SJCRH30 (cell line): ENCODE measurements around the gene KRTAP10-5. TPM values are rescaled to one million over a fixed set of nuclear protein-coding genes. Genes with fewer than 3 reads are reported as not detected.

ENCODE experiments used
- DNase-seq, 2 experiments: peaks; one replicate each; pipeline ENCODE4 v3.0.0-alpha.2; 2015 to 2020
- H3K27ac ChIP-seq: fragments of 250-450 bp; sonication (Bioruptor Pico); 2 replicates; pipeline ENCODE4 v1.5.1; 2020; ENCODE audit warnings: mild to moderate bottlenecking, moderate library complexity
- H3K27me3 ChIP-seq: fragments of 250-450 bp; sonication (Bioruptor Pico); 2 replicates; pipeline ENCODE4 v1.5.1; 2020; ENCODE audit warnings: mild to moderate bottlenecking, moderate library complexity
- H3K36me3 ChIP-seq: fragments of 250-450 bp; sonication (Bioruptor Pico); 2 replicates; pipeline ENCODE4 v1.5.1; 2020; ENCODE audit warnings: mild to moderate bottlenecking, moderate library complexity
- H3K4me1 ChIP-seq: fragments of 250-450 bp; sonication (Bioruptor Pico); 2 replicates; pipeline ENCODE4 v1.5.1; 2020; ENCODE audit warnings: mild to moderate bottlenecking, moderate library complexity
- H3K4me3 ChIP-seq: fragments of 250-450 bp; sonication (Bioruptor Pico); 2 replicates; pipeline ENCODE4 v1.5.1; 2020; ENCODE audit warnings: mild to moderate bottlenecking, moderate library complexity
- H3K9me3 ChIP-seq: fragments of 250-450 bp; sonication (Bioruptor Pico); replicated peaks from 2 replicates; pipeline ENCODE4 v1.5.1; 2020; ENCODE audit warnings: mild to moderate bottlenecking, moderate library complexity
- total RNA-seq: library from RNA; depleted of rRNA; stranded (reverse); fragments of >200 nt; shearing (Covaris generic); gene quantifications from 2 replicates; pipeline ENCODE4 v1.2.3, GENCODE V29; 2014

The KRTAP10-5 gene
- total RNA-seq, 1 experiment from 2014 or later = not detected

DNA sequence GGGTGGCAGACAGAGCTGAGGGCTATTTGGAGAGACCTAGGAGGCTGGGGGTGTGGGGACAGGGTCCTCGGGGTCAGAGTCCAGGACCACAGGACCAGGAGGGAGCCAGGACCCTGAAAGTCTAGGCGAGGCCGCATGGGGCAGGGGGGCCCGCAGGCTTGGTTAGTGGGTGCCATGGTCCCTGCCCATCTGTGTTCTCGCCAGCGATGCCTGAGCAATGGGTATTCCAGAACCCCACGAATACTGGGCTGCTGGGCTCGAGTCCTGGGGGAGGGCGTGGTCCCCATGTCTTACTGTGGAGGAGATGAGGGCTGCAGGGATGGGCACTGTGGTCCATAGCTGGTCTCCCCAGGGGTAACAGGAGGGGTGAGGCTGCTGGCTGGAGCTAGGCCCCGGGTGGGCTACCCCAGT, 9.9 kb upstream of the KRTAP10-5 start:
- Histone ChIP-seq H3K4me1 (peaks cover 6% of the 10 kb centered on the region), H3K27me3 (no peaks in the 10 kb centered on the region), H3K27ac (no peak overlapping the region), H3K36me3 (no peaks in the 10 kb centered on the region), H3K4me3 (no peak overlapping the region), H3K9me3 (no peaks in the 10 kb centered on the region)
- no peak for DNase-seq

- Histone ChIP-seq H3K27me3 (no peaks in the 10 kb centered on the region), H3K27ac (no peak overlapping the region), H3K4me1 (peaks cover 6% of the 10 kb centered on the region), H3K36me3 (no peaks in the 10 kb centered on the region), H3K4me3 (no peak overlapping the region), H3K9me3 (no peaks in the 10 kb centered on the region)
- no peak for DNase-seq
Observed at GRCh38 chr21:44589586-44590305, 9.3 kb upstream of the KRTAP10-5 start.

GRCh38 chr21:44589094-44589493, 8.7 kb upstream of the KRTAP10-5 start:
- Histone ChIP-seq H3K36me3 (no peaks in the 10 kb centered on the region), H3K4me3 (no peak overlapping the region), H3K27ac (no peak overlapping the region), H3K9me3 (no peaks in the 10 kb centered on the region), H3K27me3 (no peaks in the 10 kb centered on the region), H3K4me1 (peaks cover 6% of the 10 kb centered on the region)
- DNase-seq = no peak

DNA sequence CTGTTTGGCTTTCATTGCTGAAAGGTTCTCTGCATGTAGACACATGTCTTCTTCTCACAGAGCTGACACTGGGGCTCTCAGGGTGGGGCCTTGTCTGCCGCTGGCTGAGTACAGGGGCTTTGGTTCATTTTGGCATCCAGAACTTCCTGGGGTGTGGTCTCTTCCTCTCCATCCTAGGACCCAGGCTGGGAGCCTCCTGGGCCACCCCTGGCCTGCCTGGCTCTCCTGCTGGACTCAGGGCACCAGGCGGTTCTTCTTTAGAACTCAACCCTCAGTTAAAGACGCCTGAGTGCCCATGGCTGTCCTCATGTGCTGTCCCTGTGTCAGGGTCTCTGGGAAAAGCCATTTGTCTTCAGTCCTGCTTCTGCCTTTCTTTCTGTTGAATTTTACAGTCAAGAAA, 5.5 kb upstream of the KRTAP10-5 start:
- no peak for DNase-seq
- H3K9me3 ChIP-seq = no peaks in the 10 kb centered on the region
- H3K27me3 ChIP-seq = no peaks in the 10 kb centered on the region
- no peak overlapping the region for H3K4me3 ChIP-seq
- no peaks in the 10 kb centered on the region for H3K36me3 ChIP-seq
- no peaks in the 10 kb centered on the region for H3K4me1 ChIP-seq
- H3K27ac ChIP-seq = no peak overlapping the region

GRCh38 chr21:44583800-44584147, 3.4 kb upstream of the KRTAP10-5 start:
- Histone ChIP-seq H3K36me3 (no peaks in the 10 kb centered on the region), H3K27ac (no peak overlapping the region), H3K4me3 (no peak overlapping the region), H3K27me3 (no peaks in the 10 kb centered on the region), H3K9me3 (no peaks in the 10 kb centered on the region), H3K4me1 (no peaks in the 10 kb centered on the region)
- no peak for DNase-seq

GRCh38 chr21:44583089-44583799, 2.8 kb upstream of the KRTAP10-5 start:
- no peaks in the 10 kb centered on the region for H3K27me3 ChIP-seq
- no peaks in the 10 kb centered on the region for H3K36me3 ChIP-seq
- no peak overlapping the region for H3K4me3 ChIP-seq
- H3K27ac ChIP-seq = no peak overlapping the region
- no peaks in the 10 kb centered on the region for H3K9me3 ChIP-seq
- no peak for DNase-seq
- H3K4me1 ChIP-seq = no peaks in the 10 kb centered on the region

DNA sequence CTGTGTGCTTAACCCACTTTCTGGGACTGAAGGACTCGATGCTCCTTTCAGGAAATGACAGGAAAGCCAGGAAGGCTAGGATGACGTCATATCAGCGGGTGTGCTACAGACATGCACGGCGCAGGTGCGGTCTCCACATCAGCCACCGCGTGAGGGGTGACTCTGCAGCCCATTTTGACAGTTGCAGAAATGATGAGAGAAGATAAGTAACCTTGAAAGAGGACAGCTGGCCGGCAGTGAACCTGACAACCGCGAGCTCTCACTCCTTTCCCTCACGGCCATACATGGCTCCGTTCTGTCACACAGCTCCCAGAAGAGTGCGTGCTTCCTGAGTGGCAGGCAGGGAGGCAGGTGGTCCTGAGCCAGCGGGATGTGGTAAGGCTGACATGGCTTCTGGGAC, 1.7 kb upstream of the KRTAP10-5 start:
- Histone ChIP-seq H3K36me3 (no peaks in the 10 kb centered on the region), H3K4me3 (no peak overlapping the region), H3K27ac (no peak overlapping the region), H3K27me3 (no peaks in the 10 kb centered on the region), H3K9me3 (0 out of 2 replicates have a peak, but pooled peaks cover 1% of the 10 kb centered on the region), H3K4me1 (no peaks in the 10 kb centered on the region)
- no peak for DNase-seq

DNA sequence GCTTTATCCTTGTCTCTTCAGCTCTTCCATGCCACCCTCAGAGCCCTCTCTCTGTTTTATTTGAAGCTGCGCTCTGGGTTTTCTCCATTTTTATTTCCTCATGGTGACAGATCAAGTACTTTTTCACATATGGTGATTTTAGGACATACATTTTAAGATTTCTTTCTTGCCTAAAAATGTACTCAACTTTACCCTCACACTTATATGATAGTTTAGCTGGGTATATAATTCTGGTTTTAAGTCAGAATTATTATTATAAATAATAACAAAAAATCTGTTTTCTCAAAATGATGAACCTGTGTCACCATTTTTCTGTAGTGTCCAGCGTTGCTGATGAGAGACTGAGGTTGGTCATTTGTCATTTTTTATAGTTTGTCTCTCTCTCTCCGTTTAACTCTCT, 754 bp upstream of the KRTAP10-5 start:
- DNase-seq = no peak
- H3K9me3 ChIP-seq = 0 out of 2 replicates have a peak, but pooled peaks cover 4% of the 10 kb centered on the region
- H3K4me1 ChIP-seq = no peaks in the 10 kb centered on the region
- H3K36me3 ChIP-seq = no peaks in the 10 kb centered on the region
- H3K27me3 ChIP-seq = no peaks in the 10 kb centered on the region
- H3K27ac ChIP-seq = no peak overlapping the region
- H3K4me3 ChIP-seq = no peak overlapping the region

DNA sequence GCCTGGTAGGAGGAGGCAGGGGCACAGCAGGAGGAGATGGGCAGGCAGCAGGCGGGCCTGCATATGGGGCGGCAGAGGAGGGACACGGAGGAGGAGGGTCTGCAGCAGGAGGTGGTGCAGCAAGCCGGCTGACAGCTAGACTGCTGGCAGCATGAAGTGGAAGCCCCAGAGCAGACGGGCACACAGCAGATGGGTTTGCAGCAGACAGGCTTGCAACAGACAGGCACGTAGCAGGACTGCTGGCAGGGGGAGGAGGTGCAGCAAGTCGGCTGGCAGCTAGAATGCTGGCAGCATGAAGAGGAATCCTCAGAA, 615 bp downstream of the KRTAP10-5 start:
- Histone ChIP-seq H3K4me1 (no peaks in the 10 kb centered on the region), H3K36me3 (no peaks in the 10 kb centered on the region), H3K4me3 (no peak overlapping the region), H3K9me3 (0 out of 2 replicates have a peak, but pooled peaks cover 4% of the 10 kb centered on the region), H3K27me3 (no peaks in the 10 kb centered on the region), H3K27ac (no peak overlapping the region)
- DNase-seq = no peak

- no peaks in the 10 kb centered on the region for H3K36me3 ChIP-seq
- no peaks in the 10 kb centered on the region for H3K27me3 ChIP-seq
- no peak overlapping the region for H3K27ac ChIP-seq
- no peak for DNase-seq
- H3K9me3 ChIP-seq = 0 out of 2 replicates have a peak, but pooled peaks cover 4% of the 10 kb centered on the region
- H3K4me3 ChIP-seq = no peak overlapping the region
- no peaks in the 10 kb centered on the region for H3K4me1 ChIP-seq
Observed at GRCh38 chr21:44579056-44579832, 1.2 kb downstream of the KRTAP10-5 start.

DNA sequence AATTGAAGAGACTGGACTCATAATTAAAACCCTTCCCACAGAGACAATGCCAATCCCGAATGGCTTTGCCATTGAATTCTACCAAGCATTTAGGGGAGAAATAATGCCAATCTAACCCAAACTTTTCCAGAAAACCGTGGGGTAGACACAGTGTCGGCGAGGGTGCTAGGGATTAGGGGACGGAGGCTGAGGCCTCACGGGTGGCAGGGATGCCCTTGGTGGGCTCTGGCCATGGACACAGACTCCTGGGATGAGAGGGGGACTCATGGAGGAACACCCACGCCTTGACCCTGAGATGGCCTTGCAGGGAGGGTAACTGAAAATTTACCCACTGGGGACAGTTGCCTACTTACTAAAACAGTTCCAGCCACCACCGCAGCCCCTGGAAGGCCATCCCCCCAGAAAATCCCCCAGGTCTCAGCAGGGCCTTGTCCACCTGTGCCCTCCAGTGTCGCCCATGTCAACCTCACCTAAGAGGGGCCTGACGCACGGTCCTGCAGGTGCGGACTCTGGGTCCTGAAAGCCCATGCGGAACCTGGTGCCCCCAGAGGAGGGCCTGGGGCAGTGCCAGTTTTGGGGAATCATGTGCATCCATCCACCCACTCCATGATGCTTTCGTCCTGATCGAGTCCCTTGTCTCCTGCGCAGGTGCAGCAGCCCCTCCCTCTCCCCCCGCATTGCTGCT, 1.9 kb downstream of the KRTAP10-5 start:
- H3K4me1 ChIP-seq = no peaks in the 10 kb centered on the region
- H3K27me3 ChIP-seq = no peaks in the 10 kb centered on the region
- H3K4me3 ChIP-seq = no peak overlapping the region
- DNase-seq = no peak
- 0 out of 2 replicates have a peak, but pooled peaks cover 4% of the 10 kb centered on the region for H3K9me3 ChIP-seq
- no peak overlapping the region for H3K27ac ChIP-seq
- H3K36me3 ChIP-seq = no peaks in the 10 kb centered on the region

DNA sequence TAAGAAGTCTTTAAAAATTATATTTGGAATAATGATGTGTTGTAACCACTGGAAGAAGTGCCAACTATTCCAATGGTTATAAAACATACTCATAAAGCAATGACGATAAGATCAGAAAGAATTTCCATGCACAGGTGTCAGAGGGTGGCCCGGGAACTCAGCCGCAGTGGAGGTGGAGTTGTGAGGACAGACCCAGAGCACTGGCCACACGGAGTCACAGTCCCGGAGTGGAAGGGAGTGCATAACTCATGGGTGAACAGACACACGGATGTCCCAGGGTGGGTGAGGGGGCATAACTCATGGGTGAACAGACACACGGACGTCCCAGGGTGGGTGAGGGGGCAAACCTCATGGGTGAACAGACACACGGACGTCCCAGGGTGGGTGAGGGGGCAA, 4.4 kb downstream of the KRTAP10-5 start:
- H3K27me3 ChIP-seq = no peaks in the 10 kb centered on the region
- H3K27ac ChIP-seq = no peak overlapping the region
- no peak overlapping the region for H3K4me3 ChIP-seq
- H3K36me3 ChIP-seq = no peaks in the 10 kb centered on the region
- H3K4me1 ChIP-seq = no peaks in the 10 kb centered on the region
- DNase-seq = no peak
- H3K9me3 ChIP-seq = 0 out of 2 replicates have a peak, but pooled peaks cover 4% of the 10 kb centered on the region

DNA sequence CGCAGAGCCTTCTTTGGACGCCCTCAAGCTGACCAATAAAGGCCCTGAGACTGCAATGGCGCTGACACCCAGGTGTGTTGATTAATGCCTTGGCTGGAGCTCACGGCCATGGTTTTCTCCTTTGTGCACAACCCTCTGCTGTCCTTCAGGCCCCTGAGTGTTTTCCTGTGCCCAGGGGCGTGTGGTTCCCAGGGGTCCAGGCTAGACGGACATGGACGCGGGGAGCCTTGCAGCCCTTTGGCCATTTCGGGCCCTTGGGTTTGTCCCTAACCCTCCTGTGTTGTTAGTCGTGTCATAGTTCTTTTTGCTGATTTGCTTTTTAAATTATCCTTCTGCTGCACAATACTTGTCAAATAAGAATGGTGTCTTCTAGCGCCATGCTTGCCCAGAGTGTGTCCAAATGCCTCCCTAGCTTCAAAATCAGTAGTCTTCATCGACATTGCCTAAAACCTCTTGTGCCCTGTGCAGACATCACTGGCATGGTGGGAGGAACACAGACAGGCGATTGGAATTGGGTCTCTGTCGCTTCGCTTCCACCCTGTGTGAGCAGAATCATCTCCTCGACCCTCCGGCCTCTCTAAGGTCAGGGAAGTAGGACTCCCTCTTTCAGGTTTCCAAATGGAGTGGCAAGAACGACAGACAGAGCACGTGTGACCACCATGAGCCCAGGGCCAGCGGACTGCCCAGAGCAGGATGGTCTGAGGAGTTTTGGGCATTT, 4.9 kb downstream of the KRTAP10-5 start:
- Histone ChIP-seq H3K9me3 (0 out of 2 replicates have a peak, but pooled peaks cover 4% of the 10 kb centered on the region), H3K27me3 (no peaks in the 10 kb centered on the region), H3K4me1 (no peaks in the 10 kb centered on the region), H3K36me3 (no peaks in the 10 kb centered on the region), H3K27ac (no peak overlapping the region), H3K4me3 (no peak overlapping the region)
- no peak for DNase-seq
